CD4-positive, alpha-beta memory T cell (primary cell): Measurements from ENCODE around the gene BPIFB3. TPM values are rescaled to one million over a fixed set of nuclear protein-coding genes. Genes with fewer than 3 reads are reported as not detected.

Experiments
- CTCF ChIA-PET: fragments of 350-600 bp; sonication (Branson Sonifier 250); formaldehyde crosslinking; loops from one replicate; lab custom pipeline; 2021; ENCODE audit warnings: inconsistent platforms; ENCODE audit not compliant: partially characterized antibody; lab: Charles Lee
- POLR2A ChIA-PET: fragments of 350-600 bp; sonication (Branson Sonifier 250); formaldehyde crosslinking; loops from one replicate; lab custom pipeline; 2021; ENCODE audit not compliant: partially characterized antibody; lab: Charles Lee
- DNase-seq, 5 donors: peaks; one replicate each; pipeline versions ENCODE4 v3.0.0 to v3.0.0-alpha.2; 2020 to 2022; ENCODE audit warnings: mixed read lengths in 1 of 5
- H3K27ac ChIP-seq: one replicate; pipeline ENCODE4 v1.7.0; 2013; ENCODE audit warnings: low read depth, low read length
- H3K27me3 ChIP-seq: 2 replicates; pipeline ENCODE4 v1.7.0; 2013; ENCODE audit warnings: mild to moderate bottlenecking, low read length, moderate library complexity; ENCODE audit not compliant: insufficient read depth
- H3K36me3 ChIP-seq: 2 replicates; pipeline ENCODE4 v1.7.0; 2013; ENCODE audit warnings: mild to moderate bottlenecking, low read length, moderate library complexity; ENCODE audit not compliant: insufficient read depth
- H3K4me1 ChIP-seq: 2 replicates; pipeline ENCODE4 v1.7.0; 2013; ENCODE audit warnings: mild to moderate bottlenecking, low read length, moderate library complexity; ENCODE audit not compliant: insufficient read depth
- H3K4me3 ChIP-seq, 2 donors: one replicate each; pipeline ENCODE4 v1.7.0; 2013; ENCODE audit warnings: low read length in 2 of 2, mild to moderate bottlenecking in 1 of 2
- H3K9me3 ChIP-seq, 2 donors: one replicate each; pipeline ENCODE4 v1.7.0; 2013; ENCODE audit warnings: low read length in 2 of 2, control low read depth in 1 of 2; ENCODE audit not compliant: control insufficient read depth in 1 of 2
- H3K27ac Mint-ChIP-seq, 7 donors: one replicate each; pipeline ENCODE4 v1.8.0; 2020 to 2021; ENCODE audit warnings: mixed read lengths in 7 of 7, mild to moderate bottlenecking in 6 of 7, inconsistent platforms in 3 of 7, moderate library complexity in 3 of 7
- H3K27me3 Mint-ChIP-seq, 2 donors: one replicate each; pipeline ENCODE4 v1.8.0; 2020 to 2021; ENCODE audit warnings: mixed read lengths in 2 of 2
- H3K36me3 Mint-ChIP-seq, 2 donors: one replicate each; pipeline ENCODE4 v1.8.0; 2020 to 2021; ENCODE audit warnings: mixed read lengths in 2 of 2, inconsistent platforms in 1 of 2, mild to moderate bottlenecking in 1 of 2
- H3K4me1 Mint-ChIP-seq, 4 donors: one replicate each; pipeline ENCODE4 v1.8.0; 2020 to 2021; ENCODE audit warnings: mixed read lengths in 4 of 4, mild to moderate bottlenecking in 1 of 4
- H3K4me3 Mint-ChIP-seq, 8 donors: one replicate each; pipeline ENCODE4 v1.8.0; 2020 to 2021; ENCODE audit warnings: mixed read lengths in 8 of 8, mild to moderate bottlenecking in 7 of 8, moderate library complexity in 6 of 8, inconsistent platforms in 3 of 8
- H3K9me3 Mint-ChIP-seq, 8 donors: one replicate each; pipeline ENCODE4 v1.8.0; 2020 to 2021; ENCODE audit warnings: mixed read lengths in 8 of 8, mild to moderate bottlenecking in 5 of 8, inconsistent platforms in 3 of 8, moderate library complexity in 1 of 8
- intact Hi-C: fragments of 100-400 bp; cut with micrococcal nuclease; formaldehyde crosslinking; loops from one replicate; pipeline ENCODE4 v1.15.1; 2023
- polyA plus RNA-seq, 2 donors: library from polyadenylated mRNA; unstranded; fragments of 300-500 nt; fragmentation: Illumina TruSeq; gene quantifications; one replicate each; pipeline ENCODE4 v1.2.3, GENCODE V29; 2021
- total RNA-seq, 2 experiments: library from RNA; stranded (reverse); gene quantifications; one replicate each; pipeline ENCODE4 v1.2.3, GENCODE V29; 2021

Gene BPIFB3
- total and polyA plus RNA-seq, 4 experiments from 2014 or later = not detected

GRCh38 chr20:33026779-33027759 is 26.6 kb upstream of the BPIFB3 start:
- intact Hi-C loops = no loop called here

GRCh38 chr20:33027769-33028751 is 25.6 kb upstream of the BPIFB3 start:
- ChIA-PET POLR2A (no interaction called here), CTCF (no interaction called here)
- no peaks in the 10 kb centered on the region for H3K9me3 ChIP-seq
- intact Hi-C loops = no loop called here
- Mint-ChIP-seq H3K9me3 (peaks cover under 1 to 5% (median under 1%) of the 10 kb centered on the region in 8 donors), H3K4me3 (no peak overlapping the region), H3K27ac (no peak overlapping the region), H3K4me1 (no peaks in the 10 kb centered on the region), H3K36me3 (no peaks in the 10 kb centered on the region), H3K27me3 (no peaks in the 10 kb centered on the region)
- H3K36me3 ChIP-seq = no peaks in the 10 kb centered on the region
- no peak overlapping the region for H3K27ac ChIP-seq
- H3K27me3 ChIP-seq = no peaks in the 10 kb centered on the region
- H3K4me1 ChIP-seq = no peaks in the 10 kb centered on the region
- no peak overlapping the region for H3K4me3 ChIP-seq
- no peak for DNase-seq

More at GRCh38 chr20:33026779-33027759, 26.6 kb upstream of the BPIFB3 start:
- Histone ChIP-seq H3K4me3 (no peak overlapping the region), H3K27me3 (no peaks in the 10 kb centered on the region), H3K9me3 (no peaks in the 10 kb centered on the region), H3K4me1 (no peaks in the 10 kb centered on the region), H3K36me3 (no peaks in the 10 kb centered on the region), H3K27ac (no peak overlapping the region)
- Mint-ChIP-seq H3K27ac (no peak overlapping the region), H3K27me3 (no peaks in the 10 kb centered on the region), H3K36me3 (no peaks in the 10 kb centered on the region), H3K4me1 (peaks cover 0 to 1% (median 0%) of the 10 kb centered on the region in 4 donors), H3K4me3 (no peak overlapping the region), H3K9me3 (no peaks in the 10 kb centered on the region)
- CTCF ChIA-PET = interaction anchor here (0.8 kb wide), 1 partner anchor 82 kb away, joined by 3 read pairs; no protein-coding TSS in a partner anchor
- POLR2A ChIA-PET = no interaction called here
- DNase-seq = no peak

GRCh38 chr20:33028875-33029274 is 24.8 kb upstream of the BPIFB3 start:
- DNase-seq = no peak
- H3K4me1 Mint-ChIP-seq = no peaks in the 10 kb centered on the region
- intact Hi-C loops = no loop called here
- no peaks in the 10 kb centered on the region for H3K9me3 ChIP-seq
- H3K4me3 Mint-ChIP-seq = no peak overlapping the region
- H3K27ac ChIP-seq = no peak overlapping the region
- H3K4me3 ChIP-seq = no peak overlapping the region
- no peaks in the 10 kb centered on the region for H3K36me3 Mint-ChIP-seq
- no peak overlapping the region for H3K27ac Mint-ChIP-seq
- no peaks in the 10 kb centered on the region for H3K36me3 ChIP-seq
- H3K27me3 Mint-ChIP-seq = no peaks in the 10 kb centered on the region
- no peaks in the 10 kb centered on the region for H3K4me1 ChIP-seq
- peaks cover 2 to 8% (median 5%) of the 10 kb centered on the region in 8 donors for H3K9me3 Mint-ChIP-seq
- CTCF ChIA-PET = no interaction called here
- POLR2A ChIA-PET = no interaction called here
- H3K27me3 ChIP-seq = no peaks in the 10 kb centered on the region

- ChIA-PET POLR2A (no interaction called here), CTCF (no interaction called here)
- Histone ChIP-seq H3K9me3 (no peaks in the 10 kb centered on the region), H3K4me1 (no peaks in the 10 kb centered on the region), H3K27ac (no peak overlapping the region), H3K4me3 (no peak overlapping the region), H3K27me3 (no peaks in the 10 kb centered on the region), H3K36me3 (no peaks in the 10 kb centered on the region)
- H3K4me1 Mint-ChIP-seq = no peaks in the 10 kb centered on the region
- no peak overlapping the region for H3K4me3 Mint-ChIP-seq
- intact Hi-C loops = no loop called here
- DNase-seq = no peak
- H3K27me3 Mint-ChIP-seq = no peaks in the 10 kb centered on the region
- no peaks in the 10 kb centered on the region for H3K36me3 Mint-ChIP-seq
- peaks cover 2 to 10% (median 5%) of the 10 kb centered on the region in 8 donors for H3K9me3 Mint-ChIP-seq
- no peak overlapping the region for H3K27ac Mint-ChIP-seq
These were observed 23.6 kb upstream of the BPIFB3 start for GRCh38 chr20:33030076-33030475.

- Histone ChIP-seq H3K4me1 (no peaks in the 10 kb centered on the region), H3K4me3 (no peak overlapping the region), H3K36me3 (no peaks in the 10 kb centered on the region), H3K27me3 (no peaks in the 10 kb centered on the region), H3K27ac (no peak overlapping the region), H3K9me3 (no peaks in the 10 kb centered on the region)
- intact Hi-C loops = no loop called here
- no peaks in the 10 kb centered on the region for H3K4me1 Mint-ChIP-seq
- H3K27me3 Mint-ChIP-seq = no peaks in the 10 kb centered on the region
- no peak overlapping the region for H3K4me3 Mint-ChIP-seq
- no peak for DNase-seq
- H3K36me3 Mint-ChIP-seq = no peaks in the 10 kb centered on the region
- H3K9me3 Mint-ChIP-seq = peaks cover 2 to 10% (median 5%) of the 10 kb centered on the region in 8 donors
- CTCF ChIA-PET = no interaction called here
- no peak overlapping the region for H3K27ac Mint-ChIP-seq
- POLR2A ChIA-PET = no interaction called here
These were observed 23.1 kb upstream of the BPIFB3 start for GRCh38 chr20:33030569-33030968.

GRCh38 chr20:33031531-33031930 is 22.2 kb upstream of the BPIFB3 start, which contains the start of gene BPIFB6:
Gene BPIFB6, plus strand, starts transcription at chr20:33031648. Its CDS starts 0 bp downstream, at chr20:33031648.
- DNase-seq = no peak

GRCh38 chr20:33032555-33032954 is 21.1 kb upstream of the BPIFB3 start:
- no peaks in the 10 kb centered on the region for H3K36me3 Mint-ChIP-seq
- H3K4me1 Mint-ChIP-seq = no peaks in the 10 kb centered on the region
- H3K27me3 ChIP-seq = no peaks in the 10 kb centered on the region
- H3K27ac Mint-ChIP-seq = no peak overlapping the region
- no peaks in the 10 kb centered on the region for H3K36me3 ChIP-seq
- H3K27ac ChIP-seq = no peak overlapping the region
- intact Hi-C loops = no loop called here
- no peaks in the 10 kb centered on the region for H3K4me1 ChIP-seq
- ChIA-PET CTCF (no interaction called here), POLR2A (no interaction called here)
- H3K9me3 Mint-ChIP-seq = peaks cover 2 to 10% (median 5%) of the 10 kb centered on the region in 8 donors
- no peak overlapping the region for H3K4me3 Mint-ChIP-seq
- DNase-seq = no peak
- H3K9me3 ChIP-seq = no peaks in the 10 kb centered on the region
- no peak overlapping the region for H3K4me3 ChIP-seq
- H3K27me3 Mint-ChIP-seq = no peaks in the 10 kb centered on the region

More at GRCh38 chr20:33031531-33031930, 22.2 kb upstream of the BPIFB3 start, which contains the start of gene BPIFB6:
- Histone ChIP-seq H3K4me3 (no peak within 1 kb of the TSS), H3K9me3 (no peaks in the 10 kb centered on the region), H3K4me1 (no peaks in the 10 kb centered on the region), H3K36me3 (no peaks in the 10 kb centered on the region), H3K27me3 (no peaks in the 10 kb centered on the region), H3K27ac (no peak within 1 kb of the TSS)
- H3K27ac Mint-ChIP-seq = no peak within 1 kb of the TSS
- H3K27me3 Mint-ChIP-seq = no peaks in the 10 kb centered on the region
- no peaks in the 10 kb centered on the region for H3K4me1 Mint-ChIP-seq
- peaks cover 2 to 10% (median 5%) of the 10 kb centered on the region in 8 donors for H3K9me3 Mint-ChIP-seq
- no peaks in the 10 kb centered on the region for H3K36me3 Mint-ChIP-seq
- no peak within 1 kb of the TSS for H3K4me3 Mint-ChIP-seq
- intact Hi-C loops = no loop called here
- ChIA-PET CTCF (no interaction called here), POLR2A (no interaction called here)
